Gastroesophageal sphincter (tissue), 3 donors: ENCODE results near the gene UPB1.

ENCODE experiments used
- CTCF ChIP-seq, 4 experiments: fragments of 200-600 bp in 2 of 4; fragments of 450-650 bp in 2 of 4; sonication (generic) in 1 of 4; IDR thresholded peaks; one replicate each; pipeline ENCODE4 v1.5.1; 2017 to 2019; ENCODE audit warnings: antibody characterized with exemption in 4 of 4, mild to moderate bottlenecking in 2 of 4, moderate library complexity in 2 of 4
- POLR2A ChIP-seq, 2 donors: fragments of 450-650 bp; IDR thresholded peaks; one replicate each; pipeline ENCODE4 v1.6.1; 2017; ENCODE audit warnings: antibody characterized with exemption in 2 of 2, mild to moderate bottlenecking in 2 of 2, moderate library complexity in 1 of 2
- POLR2AphosphoS5 ChIP-seq: sonication (generic); formaldehyde crosslinking; IDR thresholded peaks from one replicate; pipeline ENCODE4 v1.6.1; 2017; ENCODE audit warnings: antibody characterized with exemption

- TF ChIP-seq CTCF (IDR thresholded peaks at IDR 0.05), result no peak
- no peak for TF ChIP-seq POLR2AphosphoS5
- no peak for TF ChIP-seq POLR2A (IDR thresholded peaks at IDR 0.05)
These were observed 6.9 kb downstream of the UPB1 start for GRCh38 chr22:24502034-24502433.
